Left renal cortex interstitium (tissue), 4 donors: ENCODE data around the gene SHC4. TPM values are rescaled to one million over a fixed set of nuclear protein-coding genes. Genes with fewer than 3 reads are reported as not detected.
"Not testable (repeated sequence)": the region's sequence is repeated elsewhere in the genome, so short reads cannot be mapped to it uniquely, and the experiment has no call there.

ENCODE experiments used
- DNase-seq, 4 donors: peaks; one replicate each; pipeline ENCODE4 v3.0.0-alpha.2; 2013; ENCODE audit warnings: low read depth in 4 of 4, low spot score in 2 of 4, missing footprints in 1 of 4
- polyA plus RNA-seq, 4 donors: library from polyadenylated mRNA; unstranded; fragments of 120-200 nt; gene quantifications; one replicate each; pipeline ENCODE4 v1.2.1, GENCODE V29; 2013; ENCODE audit not compliant: insufficient read length in 4 of 4

SHC4 gene
- polyA plus RNA-seq, 4 donors, result 2.3 to 3.2 (median 2.7) TPM

DNA sequence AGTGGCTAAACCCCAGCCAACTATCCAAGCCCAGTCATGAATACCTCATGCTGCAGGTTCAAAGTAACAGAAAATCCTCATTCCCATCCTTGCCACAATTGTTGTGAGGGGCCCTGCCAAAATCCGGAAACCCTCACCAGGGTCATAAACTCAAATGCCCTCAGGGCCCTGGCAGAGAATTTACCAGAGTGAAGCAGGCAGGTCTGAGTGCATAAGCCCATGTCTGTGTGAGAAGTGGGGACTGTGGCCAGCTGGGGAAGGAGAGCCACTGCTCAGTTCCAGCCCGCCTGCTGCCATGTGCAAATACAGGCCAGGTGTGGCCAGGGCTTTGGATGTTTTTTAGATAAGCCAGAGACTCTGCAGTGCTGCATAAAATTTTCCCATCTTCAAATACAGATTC lies 159.8 kb downstream of the SHC4 start:
- DNase-seq, result no peak

DNA sequence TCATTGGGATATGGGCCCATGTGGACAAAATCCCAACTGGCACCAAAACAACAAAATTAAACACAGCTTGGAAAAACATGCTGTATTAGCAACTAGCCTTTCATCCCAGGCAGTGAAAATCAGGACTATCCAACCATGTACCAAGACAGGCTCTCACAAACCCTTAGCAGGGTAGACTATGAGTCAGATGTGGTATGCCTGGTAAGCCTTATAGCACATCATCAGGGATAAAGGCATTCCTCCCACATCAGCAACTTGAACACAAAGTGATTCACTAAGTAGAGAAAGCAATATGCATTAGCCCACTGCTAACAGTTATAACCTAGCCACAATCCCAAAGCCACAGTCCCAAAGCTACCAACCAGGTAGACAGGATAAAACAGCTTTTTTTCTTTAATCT lies 160.9 kb downstream of the SHC4 start:
- DNase-seq, result no peak

DNA sequence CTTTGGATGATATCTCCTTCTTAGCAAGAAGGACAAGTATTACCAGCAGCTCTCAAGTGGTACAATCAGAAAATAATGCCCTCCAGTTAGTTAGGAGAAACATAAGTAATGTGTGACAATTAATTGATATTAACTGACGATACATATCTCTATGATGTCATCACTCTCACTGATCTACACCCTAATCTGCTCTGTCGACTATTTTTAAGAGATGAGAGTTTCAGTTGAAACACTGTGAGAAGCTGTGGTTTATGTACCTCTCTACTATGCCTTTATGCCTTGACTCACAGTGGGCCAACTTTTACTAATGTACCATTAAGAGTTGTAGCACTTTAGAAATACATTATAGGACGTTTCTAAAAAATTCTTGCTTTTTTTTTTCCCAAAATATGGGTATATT lies 161.5 kb downstream of the SHC4 start:
- DNase-seq, result no peak

DNA sequence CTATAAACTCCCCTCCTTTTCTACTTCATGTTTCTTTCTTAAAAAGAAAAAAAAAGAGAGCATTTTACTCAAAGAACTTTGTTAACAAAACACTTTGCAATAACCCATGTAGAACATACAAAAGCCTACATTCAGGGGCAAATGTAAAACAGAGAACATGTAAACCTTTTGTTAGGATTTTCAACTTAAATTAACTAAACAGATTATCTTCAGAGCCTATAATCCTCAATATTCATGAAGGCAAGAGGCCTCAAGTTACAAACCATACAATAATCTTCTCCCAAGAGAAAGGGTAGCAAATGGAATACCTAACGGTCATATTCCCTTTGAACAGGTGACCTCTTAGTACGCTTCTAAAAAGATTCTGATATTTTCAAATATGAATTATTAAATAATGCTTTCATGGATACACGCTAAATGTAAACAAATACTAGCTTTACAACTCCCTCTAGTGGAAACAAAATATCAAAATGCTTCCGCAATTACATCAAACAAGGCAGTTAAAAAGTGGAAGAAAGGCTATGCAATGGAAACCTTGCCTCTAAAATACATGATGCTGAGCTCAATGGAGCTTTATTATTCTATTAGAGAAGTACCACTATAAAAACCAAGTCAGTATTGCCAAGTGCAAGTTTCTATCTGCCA lies 162.8 kb downstream of the SHC4 start:
- DNase-seq, result no peak

DNA sequence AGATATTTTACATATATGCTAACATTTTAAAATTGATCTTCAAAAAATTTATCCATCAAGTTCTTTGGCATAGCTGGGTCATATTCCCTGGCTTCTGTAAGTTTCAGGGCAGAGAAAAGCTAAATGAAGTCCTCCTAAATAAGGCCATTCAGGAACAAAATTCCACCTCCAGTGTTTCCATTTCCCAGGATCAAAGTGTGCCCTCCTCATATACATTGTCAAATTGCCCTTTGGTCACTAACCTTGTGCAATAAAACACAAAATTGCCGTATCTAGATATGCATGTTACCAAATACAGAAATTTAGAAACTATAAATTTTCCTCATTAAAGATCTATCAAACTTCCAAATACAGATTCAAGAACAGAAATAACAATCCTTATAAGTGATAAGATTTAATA lies 163.5 kb downstream of the SHC4 start:
- DNase-seq, result no peak

DNA sequence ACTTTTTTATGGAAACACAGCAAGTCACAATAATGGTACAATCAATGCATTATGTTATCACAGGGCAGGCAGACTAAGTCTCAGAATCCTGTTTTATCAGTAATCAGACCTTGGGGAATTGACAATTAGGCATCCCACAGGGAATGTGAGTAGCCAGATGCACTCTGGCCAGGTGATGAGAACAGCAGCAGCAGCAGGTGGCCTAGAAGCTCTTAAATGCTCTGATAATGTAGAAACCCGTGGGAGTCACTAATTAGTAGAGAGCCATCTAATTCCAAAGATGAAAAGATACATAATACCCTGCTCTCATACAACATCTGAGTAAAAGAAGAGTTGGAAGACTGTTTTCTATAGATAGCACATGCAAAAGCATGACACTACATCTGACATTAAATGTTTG lies 165.4 kb downstream of the SHC4 start:
- no peak for DNase-seq

DNA sequence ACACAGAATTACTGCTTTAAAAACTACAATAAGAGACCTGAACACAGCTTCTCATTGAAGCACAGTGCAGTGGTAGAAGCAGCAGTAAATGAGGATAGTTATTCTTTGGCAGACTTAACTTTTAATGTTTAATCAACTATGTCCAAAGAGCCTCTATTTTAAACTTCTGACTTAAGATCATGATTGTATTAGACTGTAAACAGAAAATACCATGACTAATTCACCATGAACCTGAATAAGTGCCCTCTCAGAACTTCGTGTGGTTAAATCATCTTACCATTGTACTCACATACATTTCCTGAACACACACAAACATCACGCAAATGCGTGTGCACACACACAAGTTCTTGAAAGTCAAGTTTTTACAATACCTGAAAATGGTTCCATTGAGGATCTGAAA lies 166.8 kb downstream of the SHC4 start:
- DNase-seq, result no peak

DNA sequence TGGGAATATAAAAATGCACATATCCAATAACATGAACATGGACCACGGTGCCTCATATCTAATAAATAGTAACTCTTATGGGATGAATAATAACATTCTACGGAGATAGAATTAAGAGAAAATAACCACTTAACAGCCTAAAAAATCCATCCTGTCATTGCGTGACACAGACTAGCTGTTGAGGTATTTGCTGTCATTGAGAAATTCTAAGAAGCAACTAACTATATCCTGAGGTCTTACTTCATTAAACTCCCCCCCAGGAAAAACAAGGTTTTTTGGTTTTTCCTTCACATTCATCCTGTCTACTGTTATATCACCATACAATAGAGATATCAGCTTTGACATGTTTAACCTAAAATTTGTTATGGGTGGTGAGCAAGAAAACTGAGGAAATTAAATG lies 167.2 kb downstream of the SHC4 start:
- no peak for DNase-seq

DNA sequence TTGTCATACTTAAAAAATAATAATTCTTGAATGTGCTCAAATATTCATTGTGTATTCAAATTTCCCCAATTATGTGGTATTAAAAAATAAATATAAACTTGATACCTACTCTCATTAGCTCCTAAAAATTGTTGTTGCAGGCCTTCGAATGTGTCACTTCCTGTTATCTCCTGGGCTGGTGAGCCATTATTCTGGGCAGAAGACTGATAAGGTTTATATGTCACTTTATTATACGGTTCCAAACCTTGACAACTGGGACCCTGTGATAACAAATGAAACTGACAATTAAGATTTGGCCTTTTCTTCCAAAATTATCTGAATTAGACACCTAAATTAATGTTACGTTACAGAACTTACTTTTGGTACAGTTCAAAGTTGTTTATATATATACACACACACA lies 167.8 kb downstream of the SHC4 start:
- no peak for DNase-seq

DNA sequence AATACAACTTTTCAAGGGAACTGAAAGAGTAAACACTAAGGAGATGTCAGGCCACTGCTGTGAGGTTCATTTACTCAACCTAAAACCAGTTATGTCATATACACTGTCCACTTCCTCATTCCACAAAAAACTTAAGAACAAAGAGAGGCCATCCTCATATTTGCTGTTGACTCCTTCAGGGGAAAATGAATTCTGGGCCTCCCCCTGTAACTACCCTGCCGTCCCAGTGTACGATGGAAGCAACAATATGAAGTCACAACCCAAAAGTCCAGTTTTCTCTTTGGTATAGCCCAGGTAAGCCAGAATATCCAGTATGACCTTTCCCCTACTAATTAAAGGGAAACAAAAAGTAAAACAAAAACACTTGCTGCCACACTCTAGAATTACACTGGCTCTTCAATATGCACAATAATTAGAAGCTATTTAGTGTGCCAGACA lies 169.0 kb downstream of the SHC4 start:
- no peak for DNase-seq

DNA sequence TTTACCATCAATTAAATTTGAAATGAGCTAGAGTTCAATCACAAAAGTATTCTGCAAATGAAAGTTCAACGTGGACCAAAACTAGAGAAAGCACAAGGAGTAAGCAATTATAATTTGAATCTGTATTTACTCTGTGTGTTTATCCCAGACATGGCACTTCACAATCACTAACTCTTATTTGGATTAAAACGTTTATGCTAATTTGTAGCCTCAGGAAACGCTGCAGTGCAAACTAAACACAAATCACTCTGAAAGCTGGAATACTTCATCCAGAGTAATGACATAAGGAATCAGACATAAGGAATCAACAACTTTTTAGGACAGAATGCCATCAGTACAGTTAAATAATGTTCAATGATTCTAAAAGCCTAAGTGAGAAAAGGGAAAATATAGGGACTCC lies 171.3 kb downstream of the SHC4 start:
- no peak for DNase-seq

DNA sequence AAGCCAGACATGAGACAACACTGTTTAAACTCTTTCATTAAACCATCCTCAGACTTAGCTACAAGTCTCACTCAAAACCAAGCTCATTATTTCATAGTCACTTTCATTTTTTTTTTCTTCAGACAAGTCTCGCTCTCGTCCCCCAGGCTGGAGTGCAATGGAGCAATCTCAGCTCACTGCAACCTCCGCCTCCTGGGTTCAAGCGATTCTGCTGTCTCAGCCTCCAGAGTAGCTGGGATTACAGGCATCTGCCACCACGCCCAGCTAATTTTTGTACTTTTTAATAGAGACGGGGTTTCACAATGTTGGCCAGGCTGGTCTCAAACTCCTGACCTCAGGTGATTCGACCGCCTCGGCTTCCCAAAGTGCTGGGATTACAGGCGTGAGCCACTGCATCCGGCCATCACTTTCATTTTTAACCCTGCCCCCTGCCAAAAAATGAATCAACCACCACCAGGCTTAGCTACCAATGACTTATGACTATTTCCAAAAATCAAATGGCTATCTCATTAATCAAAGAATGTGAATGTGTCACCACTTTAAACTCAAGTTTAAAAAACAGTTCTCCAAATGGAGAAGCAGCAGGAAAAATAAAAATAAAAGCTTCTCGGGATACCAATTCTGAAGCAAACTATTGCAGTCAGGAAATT lies 173.1 kb downstream of the SHC4 start:
- not testable (repeated sequence) for DNase-seq

DNA sequence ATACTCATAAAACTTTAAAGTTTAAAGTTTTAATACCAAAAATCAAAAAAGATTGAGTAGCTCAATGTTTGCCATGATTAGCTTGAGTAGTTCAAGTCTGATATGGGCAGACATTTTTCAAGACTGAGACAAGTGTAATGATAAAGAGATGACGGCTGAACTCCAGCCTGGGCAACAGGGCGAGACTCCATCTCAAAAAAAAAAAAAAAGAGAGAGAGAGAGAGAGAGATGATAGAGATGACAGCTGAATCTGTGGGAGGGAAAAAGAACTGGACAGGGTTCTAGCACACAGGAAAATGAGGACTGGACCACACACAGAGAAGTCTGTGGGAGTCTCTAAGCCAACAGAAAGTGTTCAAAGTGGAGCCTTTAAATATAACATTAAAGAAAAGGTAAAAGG lies 178.0 kb downstream of the SHC4 start:
- no peak for DNase-seq

DNA sequence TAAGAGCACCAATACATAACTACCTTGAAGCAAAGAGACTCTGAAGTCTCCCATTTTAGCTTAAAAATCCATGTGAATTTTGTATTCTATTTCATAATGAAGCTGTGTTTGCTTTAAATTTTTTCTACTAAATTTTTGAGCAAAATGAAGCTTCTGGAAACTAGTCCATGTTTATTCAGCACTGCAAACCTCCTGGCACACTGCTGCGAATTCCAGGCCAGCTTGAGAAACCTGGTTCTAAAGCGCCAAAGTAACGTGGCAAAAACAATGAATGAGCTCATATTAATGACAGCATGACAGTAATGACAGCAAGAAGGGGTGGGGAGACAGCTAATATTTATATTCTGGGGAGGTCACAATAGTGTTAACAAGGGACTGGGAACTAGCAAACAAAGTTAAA lies 178.5 kb downstream of the SHC4 start:
- no peak for DNase-seq

DNA sequence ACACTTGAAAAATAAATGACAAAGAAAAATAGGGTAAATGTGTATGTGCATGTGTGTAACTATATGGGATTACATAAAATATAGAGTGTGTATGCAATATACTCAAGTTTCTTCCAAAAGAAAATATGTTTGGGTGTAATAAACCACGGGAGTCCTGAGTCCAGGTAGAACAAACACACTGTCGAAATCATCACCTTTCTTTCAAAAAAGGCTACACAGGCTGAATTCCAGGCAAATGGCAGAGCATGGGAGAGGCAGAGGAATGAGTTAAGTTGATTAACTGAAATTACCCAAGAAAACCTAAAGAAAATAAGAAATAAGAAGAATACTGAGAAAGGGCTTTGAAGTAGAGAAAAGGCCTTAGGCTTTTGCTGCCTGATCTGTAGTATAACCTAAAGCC lies 179.0 kb downstream of the SHC4 start:
- no peak for DNase-seq

DNA sequence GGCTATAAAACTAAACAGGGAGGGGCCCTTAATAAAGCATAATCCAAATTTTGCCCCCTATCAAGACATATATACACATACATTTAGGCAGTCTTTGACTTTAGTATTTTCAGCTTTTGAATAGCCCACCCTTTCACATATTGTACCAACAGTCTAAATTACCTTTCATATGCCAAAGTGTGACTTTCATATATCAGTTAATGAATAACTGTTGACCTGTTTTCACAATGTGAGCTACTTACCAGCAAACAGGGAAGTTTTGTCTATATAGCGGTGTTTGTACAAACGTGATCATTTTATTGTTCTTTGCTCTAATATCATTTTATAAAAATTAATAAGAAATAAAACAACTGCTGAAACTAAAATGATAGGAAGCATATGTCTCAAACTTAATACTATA lies 180.8 kb downstream of the SHC4 start:
- no peak for DNase-seq

DNA sequence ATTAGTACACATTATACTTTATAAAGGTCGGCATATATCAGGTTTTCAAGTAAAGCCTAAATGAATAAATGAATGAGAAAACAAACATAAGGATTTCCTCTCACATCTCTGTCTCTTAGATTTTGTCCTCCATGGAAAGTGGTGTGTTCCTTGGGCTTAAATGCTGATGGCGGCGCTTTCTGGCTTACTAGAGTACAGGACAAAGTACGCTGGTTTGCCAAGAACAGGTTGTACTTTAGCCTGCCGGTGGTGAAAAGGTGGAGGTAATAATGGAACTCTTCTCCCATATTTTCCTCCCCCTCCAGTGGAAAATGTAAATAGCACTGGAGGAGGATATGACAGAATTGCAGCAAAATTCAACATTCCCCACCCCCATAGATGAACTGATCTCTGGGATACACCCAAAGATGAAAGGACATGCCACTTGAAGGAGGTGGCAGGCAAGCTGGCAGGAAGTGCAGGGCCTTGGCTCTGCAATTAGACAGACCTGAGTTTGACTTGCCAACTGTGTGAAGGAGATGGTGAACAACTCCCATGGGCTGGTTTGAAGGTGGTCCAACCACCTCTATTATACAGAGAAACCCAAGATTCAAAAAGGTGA lies 182.1 kb downstream of the SHC4 start:
- DNase-seq, result no peak

DNA sequence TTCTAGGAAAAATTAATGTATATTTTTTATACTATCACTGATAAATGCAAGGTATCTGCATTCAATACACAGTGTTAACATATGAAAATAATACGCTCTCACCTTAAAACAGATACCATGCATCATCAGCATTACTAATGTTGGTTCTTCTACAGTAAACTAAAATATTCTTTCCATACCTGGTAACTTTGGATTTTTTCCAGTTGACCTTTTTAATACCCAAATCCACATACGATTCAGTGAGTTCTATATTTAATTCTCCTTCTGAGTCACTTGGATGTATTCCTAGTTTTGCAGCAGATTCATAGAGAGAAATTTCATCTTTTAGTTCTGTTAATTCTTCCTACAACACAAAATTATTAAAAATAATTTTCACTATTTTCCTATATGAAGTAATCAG lies 182.7 kb downstream of the SHC4 start:
- no peak for DNase-seq

DNA sequence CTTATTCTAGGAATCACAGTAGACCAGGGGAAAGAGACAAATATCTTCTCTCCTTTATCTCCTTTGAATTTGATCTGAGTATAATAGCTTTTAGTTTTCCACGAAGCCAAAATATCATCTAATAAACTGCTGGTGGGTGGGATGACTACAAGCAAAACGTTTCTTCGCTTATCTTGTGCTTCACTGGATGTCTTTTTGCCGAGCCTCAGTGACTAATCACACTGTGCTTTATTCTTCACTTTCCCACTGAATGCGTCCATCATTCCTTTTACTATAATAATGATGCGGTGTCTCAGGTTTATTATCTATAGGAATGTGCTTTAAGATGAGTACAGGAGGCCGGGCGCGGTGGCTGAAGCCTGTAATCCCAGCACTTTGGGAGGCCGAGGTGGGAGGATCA lies 185.4 kb downstream of the SHC4 start:
- DNase-seq, result no peak

DNA sequence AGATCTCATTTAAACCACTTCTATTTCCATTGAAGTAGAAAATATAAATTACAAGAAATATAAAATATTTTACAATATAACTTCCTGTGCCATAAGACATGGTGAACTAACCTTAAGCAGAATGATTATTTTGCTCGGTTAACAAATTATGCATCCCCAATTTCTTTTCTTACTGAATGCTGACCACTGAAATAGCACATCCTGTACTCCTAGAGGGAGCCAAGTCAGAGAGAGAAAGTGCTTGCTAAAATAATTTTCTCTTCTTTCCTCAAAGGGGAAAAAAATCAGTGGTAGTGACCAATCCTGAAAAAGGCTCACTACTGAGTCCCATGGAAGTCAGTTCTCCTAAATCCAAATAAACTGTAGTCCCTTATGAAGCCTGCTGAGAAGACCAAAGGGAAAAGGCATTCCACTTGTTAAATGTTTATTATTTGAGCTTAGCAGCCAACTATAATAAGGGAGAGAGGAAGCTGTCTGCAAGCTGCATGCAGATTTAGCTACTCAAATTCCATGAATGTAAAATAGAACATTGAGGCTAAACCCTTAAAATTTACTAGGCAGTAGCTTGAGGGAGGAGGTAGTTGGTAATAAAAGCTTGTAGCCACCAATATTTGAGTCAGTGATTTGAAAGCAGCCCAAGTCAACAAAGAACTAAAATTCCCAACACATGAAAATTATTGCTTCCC lies 185.9 kb downstream of the SHC4 start:
- DNase-seq, result no peak

DNA sequence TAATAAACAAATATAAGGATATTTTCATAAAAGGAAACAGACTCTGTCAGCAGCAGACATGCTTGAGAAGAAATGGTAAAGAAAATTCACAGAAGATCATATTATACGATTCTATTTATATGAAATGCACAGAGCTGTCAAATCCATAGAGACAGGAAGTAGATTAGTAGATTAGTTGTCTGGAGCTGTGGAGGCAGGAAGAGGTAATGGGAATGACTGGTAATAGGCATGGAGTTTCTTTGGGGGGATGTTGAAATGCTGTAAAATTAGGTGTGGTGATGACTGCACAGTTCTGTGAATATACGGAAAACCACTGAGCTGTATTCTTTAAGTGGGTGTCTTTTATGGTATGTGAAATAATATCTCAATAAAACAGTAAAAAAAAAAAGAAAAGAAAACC lies 188.2 kb downstream of the SHC4 start:
- DNase-seq, result no peak

DNA sequence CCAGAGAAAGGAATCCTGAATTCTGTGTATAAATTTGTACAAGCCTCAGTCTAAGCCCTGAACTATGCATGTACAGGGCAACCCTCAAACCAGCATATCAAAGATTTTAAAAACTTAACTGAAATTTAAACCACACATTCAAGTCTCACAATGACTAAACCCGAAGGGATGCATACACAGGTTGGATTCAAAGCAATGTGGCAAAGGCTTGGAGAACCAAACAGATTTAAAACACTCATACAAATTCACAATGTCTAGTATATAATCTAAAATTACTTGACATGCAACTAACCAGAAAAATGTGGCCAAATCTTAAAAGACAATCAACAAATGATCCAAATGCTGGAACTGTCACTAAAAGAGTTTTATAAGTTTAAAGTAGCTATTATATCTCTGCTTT lies 189.2 kb downstream of the SHC4 start:
- DNase-seq, result no peak
